ENCODE data around the gene CELA2A. TPM values are rescaled to one million over a fixed set of nuclear protein-coding genes. Genes with fewer than 3 reads are reported as not detected.
"Not testable (repeated sequence)": the region's sequence is repeated elsewhere in the genome, so short reads cannot be mapped to it uniquely, and the experiment has no call there.

The CELA2A gene
- total RNA-seq, 1 donor from 2014 or later: 0.44 TPM

DNA sequence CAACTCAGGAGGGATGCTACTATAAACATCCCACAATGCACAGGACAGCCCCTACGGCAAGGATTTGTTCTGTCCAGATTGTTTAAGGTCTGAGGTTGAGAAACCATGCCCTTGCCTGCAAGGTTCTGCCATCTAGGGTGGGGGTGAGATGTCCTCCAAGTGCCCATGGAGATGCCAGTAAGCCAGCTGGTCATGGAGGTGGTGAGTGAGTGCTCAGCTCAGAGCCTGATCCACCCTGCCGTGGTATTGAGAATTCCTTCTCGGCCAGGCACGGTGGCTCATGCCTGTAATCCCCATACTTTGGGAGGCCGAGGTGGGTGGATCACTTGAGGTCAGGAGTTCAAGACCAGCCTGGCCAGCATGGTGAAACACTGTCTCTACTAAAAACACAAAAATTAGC lies 31.6 kb upstream of the CELA2A start:
- DNase-seq (ENCODE audit: low spot score): no peak

GRCh38 chr1:15425521-15425920 lies 31.0 kb upstream of the CELA2A start:
- no peak for DNase-seq (ENCODE audit: low spot score)

DNA sequence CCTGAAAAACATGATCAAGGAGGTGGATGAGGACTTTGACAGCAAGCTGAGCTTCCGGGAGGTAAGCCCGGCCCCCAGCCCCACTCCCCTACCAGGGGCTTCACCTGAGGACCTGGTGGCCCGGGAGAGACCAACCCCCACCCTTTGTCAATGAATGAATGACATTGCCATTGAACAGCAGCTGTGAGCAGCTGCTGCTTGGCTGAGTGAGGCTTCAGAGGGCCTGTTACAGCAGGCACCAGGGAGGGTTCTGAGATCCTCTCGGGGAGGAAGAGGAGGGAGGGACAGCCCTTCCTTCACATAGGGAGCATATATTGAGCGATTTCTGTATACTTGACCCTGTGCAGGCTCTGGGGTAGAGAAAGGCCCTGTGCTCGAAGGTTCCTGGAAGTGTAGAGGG lies 30.6 kb upstream of the CELA2A start:
- DNase-seq (ENCODE audit: low spot score): no peak

- no peak for DNase-seq (ENCODE audit: low spot score)
Measured at GRCh38 chr1:15426492-15427279, 29.8 kb upstream of the CELA2A start.

DNA sequence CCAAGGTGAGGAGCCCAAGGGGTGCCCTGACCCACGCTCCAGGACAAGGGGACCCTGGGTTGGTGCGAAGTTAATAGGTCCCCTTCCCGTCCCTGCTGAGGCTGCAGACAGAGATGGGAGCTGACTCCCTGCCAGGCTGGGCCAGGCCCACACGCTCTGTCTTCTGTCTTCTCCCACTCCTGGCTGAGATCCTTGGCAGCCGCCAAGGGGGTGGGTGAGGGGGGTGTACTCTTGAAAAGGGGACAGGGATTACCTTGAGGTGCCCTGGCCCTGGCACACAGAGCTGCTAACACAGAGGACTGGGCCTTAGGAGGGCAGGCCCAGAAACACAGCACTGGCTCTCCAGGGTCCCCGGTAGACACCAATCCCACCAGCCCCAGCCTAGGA lies 29.3 kb upstream of the CELA2A start:
- no peak for DNase-seq (ENCODE audit: low spot score)

- DNase-seq (ENCODE audit: low spot score): not testable (repeated sequence)
Measured at GRCh38 chr1:15428252-15428651, 28.3 kb upstream of the CELA2A start.

- no peak for DNase-seq (ENCODE audit: low spot score)
Measured at GRCh38 chr1:15428815-15429435, 27.6 kb upstream of the CELA2A start.

DNA sequence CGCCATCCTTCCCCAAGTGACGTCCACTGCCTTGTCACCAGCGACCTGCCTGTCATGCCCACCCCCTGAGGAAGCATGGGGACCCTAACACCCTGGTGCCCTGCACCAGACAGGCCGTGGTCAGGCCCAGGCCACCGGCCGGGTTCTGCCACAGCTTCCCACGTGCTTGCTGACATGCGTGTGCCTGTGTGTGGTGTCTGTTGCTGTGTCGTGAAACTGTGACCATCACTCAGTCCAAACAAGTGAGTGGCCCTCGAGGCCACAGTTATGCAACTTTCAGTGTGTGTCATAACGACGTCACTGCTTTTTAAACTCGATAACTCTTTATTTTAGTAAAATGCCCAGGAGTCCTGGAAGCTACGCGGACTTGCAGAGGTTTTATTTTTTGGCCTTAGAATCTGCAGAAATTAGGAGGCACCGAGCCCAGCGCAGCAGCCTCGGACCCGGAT lies 26.8 kb upstream of the CELA2A start:
- no peak for DNase-seq (ENCODE audit: low spot score)

DNA sequence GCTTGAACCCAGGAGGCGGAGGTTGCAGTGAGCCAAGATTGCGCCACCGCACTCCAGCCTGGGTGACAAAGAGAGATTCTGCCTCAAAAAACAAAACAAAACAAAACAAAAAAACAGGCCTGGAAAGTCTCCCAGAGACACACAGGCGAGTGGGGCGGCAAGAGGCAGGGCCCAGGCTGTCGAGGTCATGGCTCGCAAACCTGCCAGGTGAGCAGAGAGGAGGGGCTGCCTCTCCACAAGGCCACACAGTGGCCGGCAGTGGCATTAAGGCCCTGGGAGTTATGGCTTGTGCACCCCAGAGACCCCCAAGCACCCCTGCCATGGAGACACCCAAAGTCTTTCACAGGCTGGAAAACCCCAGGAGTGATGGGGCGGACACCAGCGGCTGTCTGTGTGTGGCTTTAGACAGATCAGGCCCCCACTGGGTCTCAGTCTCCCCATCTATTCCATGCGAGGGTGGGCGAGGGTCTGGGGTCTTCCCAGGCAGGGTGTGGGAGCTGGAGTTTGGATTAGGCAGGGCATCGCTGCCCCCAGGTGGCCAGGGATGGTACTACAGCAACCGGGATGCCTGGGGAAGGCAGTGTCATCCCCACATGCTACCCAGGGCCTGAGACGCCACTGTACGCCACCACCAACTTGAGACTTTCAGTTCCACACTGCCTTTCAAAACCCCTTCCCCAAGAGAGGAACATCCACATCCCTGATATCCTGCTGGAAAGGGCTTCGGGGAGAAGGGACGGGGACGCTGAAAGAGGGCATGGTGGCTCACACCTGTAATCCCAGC lies 25.6 kb upstream of the CELA2A start:
- DNase-seq (ENCODE audit: low spot score): peak; percentile 79

GRCh38 chr1:15431571-15431948 lies 25.0 kb upstream of the CELA2A start:
- DNase-seq (ENCODE audit: low spot score): no peak

DNA sequence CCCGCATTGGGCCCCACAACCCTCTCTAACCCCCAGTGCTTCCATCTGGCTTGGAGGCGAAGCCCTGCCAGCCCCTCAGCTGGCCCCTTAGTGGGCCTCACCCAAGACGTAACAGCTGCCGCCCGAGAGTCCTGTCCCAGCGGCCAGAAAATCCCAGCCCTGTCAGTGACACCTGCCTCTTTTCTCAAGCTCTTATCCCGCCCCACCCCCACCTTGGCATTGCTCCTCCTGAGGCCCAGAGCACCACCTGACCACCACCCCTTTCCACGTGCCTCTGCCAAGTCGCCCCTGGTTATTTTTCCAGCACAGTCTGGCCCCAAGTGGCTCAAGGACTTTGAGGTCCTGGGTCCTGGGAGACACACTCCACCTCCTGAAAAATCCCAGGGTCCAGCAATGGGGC lies 24.2 kb upstream of the CELA2A start:
- DNase-seq (ENCODE audit: low spot score): no peak

- DNase-seq (ENCODE audit: low spot score): no peak
Measured at GRCh38 chr1:15433471-15433870, 23.1 kb upstream of the CELA2A start.

- DNase-seq (ENCODE audit: low spot score): not testable (repeated sequence)
Measured at GRCh38 chr1:15434739-15435138, 21.8 kb upstream of the CELA2A start.

- no peak for DNase-seq (ENCODE audit: low spot score)
Measured at GRCh38 chr1:15435239-15436077, 21.1 kb upstream of the CELA2A start.

DNA sequence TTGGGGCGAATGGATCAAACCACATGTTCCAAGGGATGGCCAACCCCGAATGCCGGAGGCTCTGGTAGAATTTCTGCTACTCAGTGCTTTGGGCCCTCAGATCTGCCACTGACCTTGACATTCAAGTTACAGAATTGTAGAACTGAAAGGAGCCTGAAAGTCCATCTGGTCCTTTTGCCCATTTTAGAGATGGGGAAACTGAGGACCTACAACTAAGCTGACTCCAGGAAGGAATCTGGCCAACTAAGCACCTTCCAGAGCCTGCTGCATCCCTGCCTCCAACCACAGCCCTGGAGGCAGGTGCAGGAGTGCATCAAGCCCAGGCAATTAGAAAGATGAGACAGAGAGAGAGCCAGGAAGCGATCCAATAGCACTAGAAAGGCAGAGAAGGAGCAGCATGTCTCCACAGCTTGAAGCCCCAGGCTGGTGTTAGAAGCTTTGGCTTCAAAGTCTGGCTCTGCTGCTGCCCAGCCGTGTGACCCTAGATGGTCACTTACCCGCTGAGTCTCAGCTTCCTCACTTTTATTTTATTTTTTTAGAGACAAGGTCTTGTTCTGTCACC lies 19.6 kb upstream of the CELA2A start:
- DNase-seq (ENCODE audit: low spot score): no peak

GRCh38 chr1:15439325-15439724 lies 17.2 kb upstream of the CELA2A start:
- DNase-seq (ENCODE audit: low spot score): no peak

- no peak for DNase-seq (ENCODE audit: low spot score)
Measured at GRCh38 chr1:15440357-15440756, 16.2 kb upstream of the CELA2A start.

DNA sequence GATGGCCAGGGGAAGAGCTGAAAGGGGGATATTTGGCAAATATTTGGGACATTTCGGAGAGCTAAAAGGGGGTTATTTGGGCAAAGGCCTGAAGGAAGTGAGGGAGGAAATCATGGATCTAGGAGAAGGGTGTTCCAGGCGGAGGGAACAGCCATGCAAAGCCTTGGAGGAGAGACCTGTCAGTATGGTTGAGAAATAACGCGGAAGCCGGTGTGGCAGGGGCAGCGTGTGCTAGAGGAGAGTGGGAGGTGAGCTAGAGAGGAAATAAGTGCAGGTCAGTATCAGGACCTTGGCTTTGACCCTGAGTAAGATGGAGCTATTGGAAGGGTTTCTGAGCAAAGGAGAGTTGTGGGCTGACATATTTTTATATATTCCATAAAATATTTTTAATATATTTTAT lies 15.3 kb upstream of the CELA2A start:
- DNase-seq (ENCODE audit: low spot score): no peak

DNA sequence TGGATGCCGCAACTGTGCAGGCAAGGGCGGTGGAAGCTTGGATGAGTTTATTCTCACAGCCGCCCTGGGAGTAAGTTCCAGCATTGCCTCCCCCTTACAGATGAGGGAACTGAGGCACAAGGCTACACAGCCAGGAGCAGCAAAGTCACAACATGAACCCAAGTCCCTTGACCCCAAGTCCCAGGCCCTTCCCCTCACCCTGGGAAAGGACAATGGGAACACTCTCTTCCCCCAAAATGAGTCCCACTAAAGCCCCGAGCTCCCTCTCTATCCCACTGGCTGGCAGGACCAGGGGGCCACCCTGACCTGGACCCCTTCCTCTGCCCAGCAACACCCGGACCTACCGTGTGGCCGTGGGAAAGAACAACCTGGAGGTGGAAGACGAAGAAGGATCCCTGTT lies 14.4 kb upstream of the CELA2A start:
- no peak for DNase-seq (ENCODE audit: low spot score)

GRCh38 chr1:15442759-15443158 lies 13.8 kb upstream of the CELA2A start:
- DNase-seq (ENCODE audit: low spot score): no peak

- no peak for DNase-seq (ENCODE audit: low spot score)
Measured at GRCh38 chr1:15443281-15443680, 13.3 kb upstream of the CELA2A start.
